ENCODE measurements around the gene SLC16A4. TPM values are rescaled to one million over a fixed set of nuclear protein-coding genes. Genes with fewer than 3 reads are reported as not detected.

Gene SLC16A4
- total and polyA plus RNA-seq, 10 of the 15 experiments (the other 5 are each of a cell fraction or from before 2014, with no cell fraction given): 0.13 to 2.2 (median 0.26) TPM; not detected in 1

- no peak for TF ChIP-seq SRF (IDR thresholded peaks at IDR 0.05; ENCODE audit: low read depth in 2 of 2, low read length in 2 of 2)
- no peak for TF ChIP-seq PAX5 (IDR thresholded peaks at IDR 0.05; ENCODE audit: borderline replicate concordance, low read depth, low read length)
- no peak for TF ChIP-seq FOS (IDR thresholded peaks at IDR 0.05; ENCODE audit: borderline replicate concordance, extremely low read depth, insufficient read length)
- TF ChIP-seq MXI1 (IDR thresholded peaks at IDR 0.05; ENCODE audit: low read depth, low read length): no peak
- no peak for TF ChIP-seq NR2C1 (IDR thresholded peaks at IDR 0.05)
- no peak for TF ChIP-seq RB1 (IDR thresholded peaks at IDR 0.05; ENCODE audit: borderline replicate concordance)
- no peak for TF ChIP-seq SMARCA5 (IDR thresholded peaks at IDR 0.05)
Measured at GRCh38 chr1:110356379-110356778, 34.4 kb downstream of the SLC16A4 start (continued).

GRCh38 chr1:110355321-110355720 is 35.5 kb downstream of the SLC16A4 start:
- SMC1A ChIA-PET (ENCODE audit: uncharacterized antibody, unreplicated experiment): no interaction called here

More at GRCh38 chr1:110355321-110355720, 35.5 kb downstream of the SLC16A4 start:
- Histone ChIP-seq H3K4me3 (no peak overlapping the region), H3K27ac (ENCODE audit: control insufficient read depth, insufficient read depth) (no peak overlapping the region), H3K79me2 (ENCODE audit: control insufficient read depth, insufficient read depth, low read length) (peaks cover 78% of the 10 kb centered on the region), H3K4me1 (ENCODE audit: control insufficient read depth, insufficient read depth, low read length) (peaks cover 2% of the 10 kb centered on the region; the same call in 1 of the 2 replicates), H3K27me3 (replicated peaks in 1 of 2; ENCODE audit: control insufficient read depth in 2 of 2, insufficient read depth in 2 of 2, low read length in 1 of 2) (no peaks in the 10 kb centered on the region), H3K36me3 (ENCODE audit: control insufficient read depth in 2 of 2, insufficient read depth in 2 of 2, low read length in 1 of 2) (peaks cover 0 to 20% of the 10 kb centered on the region in 2 experiments), H4K20me1 (ENCODE audit: control insufficient read depth, insufficient read depth) (no peaks in the 10 kb centered on the region), H3K9ac (ENCODE audit: control insufficient read depth, insufficient read depth, low read length) (no peak overlapping the region), H3K9me3 (replicated peaks; ENCODE audit: control insufficient read depth, insufficient read depth, low read length) (no peaks in the 10 kb centered on the region; the same call in 2 of the 3 replicates), H3K4me2 (ENCODE audit: control insufficient read depth, insufficient read depth) (no peak overlapping the region), H2AFZ (ENCODE audit: control insufficient read depth, low read depth, low read length) (no peak overlapping the region)
- intact Hi-C loops (cut with micrococcal nuclease; ENCODE audit: unreplicated experiment) (no loop called here), in situ Hi-C loops (cut with MboI) (no loop called here)
- FAIRE-seq (no peak), ATAC-seq (no peak), DNase-seq (ENCODE audit: low read depth, low spot score) (no peak)
- ChIA-PET POLR2A (no interaction called here), RAD21 (ENCODE audit: unreplicated experiment) (no interaction called here), CTCF (no interaction called here)
- BruUV-seq (replicated peaks): no TSS peak
- TF ChIP-seq JUND (IDR thresholded peaks at IDR 0.05; ENCODE audit: low read depth, low read length) (no peak), TBL1XR1 (IDR thresholded peaks at IDR 0.05; ENCODE audit: low read depth, low read length) (no peak), BCL3 (IDR thresholded peaks at IDR 0.05; ENCODE audit: borderline replicate concordance, insufficient read depth, low read depth, low read length, poor library complexity, severe bottlenecking) (no peak), TCF12 (IDR thresholded peaks at IDR 0.05; ENCODE audit: low read depth, low read length) (no peak)
- WGBS (ENCODE audit: insufficient coverage, insufficient replicate concordance, low lambda C conversion rate, missing lambda C conversion rate): 32% methylated on average over 1 of the region's 1 CpG
